ENCODE measurements around the gene FRMD3.

Gene FRMD3

GRCh38 chr9:83383034-83383433, 155.2 kb downstream of the FRMD3 start:
- Histone ChIP-seq H3K14ac (ENCODE audit: low read length) (no peak overlapping the region), H3K9me3 (replicated peaks in 1 of 2; ENCODE audit: control insufficient read depth in 2 of 2, insufficient read depth in 1 of 2, low read depth in 1 of 2, low read length in 2 of 2) (no peaks in the 10 kb centered on the region), H4K8ac (ENCODE audit: low read depth, low read length) (no peak overlapping the region), H3K9ac (ENCODE audit: low read depth, low read length, poor library complexity) (no peak overlapping the region), H3K4ac (ENCODE audit: low read length) (no peak overlapping the region), H2AK5ac (ENCODE audit: low read depth, low read length) (no peak overlapping the region), H3K79me1 (ENCODE audit: low read depth, low read length) (no peaks in the 10 kb centered on the region), H3K4me3 (ENCODE audit: low read length in 2 of 2) (no peak overlapping the region), H2BK5ac (ENCODE audit: low read length) (no peak overlapping the region), H2BK15ac (ENCODE audit: low read length) (no peak overlapping the region), H3K27ac (replicated peaks; ENCODE audit: low read length) (no peak overlapping the region), H3K4me1 (ENCODE audit: control insufficient read depth in 2 of 2, insufficient read depth in 1 of 2, low read depth in 1 of 2, low read length in 2 of 2) (no peaks in the 10 kb centered on the region), H3K36me3 (replicated peaks in 1 of 2; ENCODE audit: control insufficient read depth in 2 of 2, insufficient read depth in 2 of 2, low read length in 2 of 2) (no peaks in the 10 kb centered on the region), H2BK12ac (ENCODE audit: low read length) (no peak overlapping the region), H2AFZ (ENCODE audit: low read length) (no peak overlapping the region), H3K27me3 (ENCODE audit: control insufficient read depth in 3 of 3, insufficient read depth in 3 of 3, low read depth in 1 of 3, low read length in 3 of 3) (no peaks in the 10 kb centered on the region), H3K4me2 (ENCODE audit: insufficient read depth, low read length, poor library complexity, severe bottlenecking) (no peak overlapping the region), H4K91ac (ENCODE audit: low read depth, low read length, poor library complexity) (no peak overlapping the region), H3K18ac (ENCODE audit: low read length) (no peak overlapping the region), H2BK120ac (ENCODE audit: low read depth, low read length) (no peak overlapping the region), H3K23ac (ENCODE audit: low read depth, low read length, poor library complexity) (no peak overlapping the region)
- no peak for DNase-seq (ENCODE audit: low spot score)
- no CpG with 5 or more reads among the region's 2 CpGs for WGBS, 2 donors (ENCODE audit: extremely low coverage in 2 of 2, insufficient read length in 2 of 2, insufficient replicate concordance in 1 of 2)

GRCh38 chr9:83382421-83382820, 155.8 kb downstream of the FRMD3 start:
- H3K27me3 ChIP-seq (ENCODE audit: control insufficient read depth in 3 of 3, insufficient read depth in 3 of 3, low read depth in 1 of 3, low read length in 3 of 3): no peaks in the 10 kb centered on the region
- H3K4ac ChIP-seq (ENCODE audit: low read length): no peak overlapping the region
- no peaks in the 10 kb centered on the region for H3K36me3 ChIP-seq (replicated peaks in 1 of 2; ENCODE audit: control insufficient read depth in 2 of 2, insufficient read depth in 2 of 2, low read length in 2 of 2)
- no peak overlapping the region for H4K91ac ChIP-seq (ENCODE audit: low read depth, low read length, poor library complexity)
- H4K8ac ChIP-seq (ENCODE audit: low read depth, low read length): no peak overlapping the region
- no peak overlapping the region for H3K23ac ChIP-seq (ENCODE audit: low read depth, low read length, poor library complexity)
- H3K9me3 ChIP-seq (replicated peaks in 1 of 2; ENCODE audit: control insufficient read depth in 2 of 2, insufficient read depth in 1 of 2, low read depth in 1 of 2, low read length in 2 of 2): no peaks in the 10 kb centered on the region
- H3K4me3 ChIP-seq (ENCODE audit: low read length in 2 of 2): no peak overlapping the region
- H2BK12ac ChIP-seq (ENCODE audit: low read length): no peak overlapping the region
- no peak overlapping the region for H3K4me2 ChIP-seq (ENCODE audit: insufficient read depth, low read length, poor library complexity, severe bottlenecking)
- H3K27ac ChIP-seq (replicated peaks; ENCODE audit: low read length): no peak overlapping the region
- no peak overlapping the region for H3K14ac ChIP-seq (ENCODE audit: low read length)
- H3K18ac ChIP-seq (ENCODE audit: low read length): no peak overlapping the region
- no peak for DNase-seq (ENCODE audit: low spot score)
- H2BK120ac ChIP-seq (ENCODE audit: low read depth, low read length): no peak overlapping the region
- no peaks in the 10 kb centered on the region for H3K4me1 ChIP-seq (ENCODE audit: control insufficient read depth in 2 of 2, insufficient read depth in 1 of 2, low read depth in 1 of 2, low read length in 2 of 2)
- no peak overlapping the region for H2BK5ac ChIP-seq (ENCODE audit: low read length)
- no peak overlapping the region for H2AFZ ChIP-seq (ENCODE audit: low read length)
- no peak overlapping the region for H3K9ac ChIP-seq (ENCODE audit: low read depth, low read length, poor library complexity)
- H2BK15ac ChIP-seq (ENCODE audit: low read length): no peak overlapping the region
- H2AK5ac ChIP-seq (ENCODE audit: low read depth, low read length): no peak overlapping the region
- H3K79me1 ChIP-seq (ENCODE audit: low read depth, low read length): no peaks in the 10 kb centered on the region

GRCh38 chr9:83379045-83379444, 159.2 kb downstream of the FRMD3 start:
- H4K8ac ChIP-seq (ENCODE audit: low read depth, low read length): no peak overlapping the region
- H3K27me3 ChIP-seq (ENCODE audit: control insufficient read depth in 3 of 3, insufficient read depth in 3 of 3, low read depth in 1 of 3, low read length in 3 of 3): no peaks in the 10 kb centered on the region
- no peak overlapping the region for H2BK15ac ChIP-seq (ENCODE audit: low read length)
- DNase-seq (ENCODE audit: low spot score): no peak
- no peak overlapping the region for H3K18ac ChIP-seq (ENCODE audit: low read length)
- H3K9ac ChIP-seq (ENCODE audit: low read depth, low read length, poor library complexity): no peak overlapping the region
- no peaks in the 10 kb centered on the region for H3K79me1 ChIP-seq (ENCODE audit: low read depth, low read length)
- peaks cover 0 to under 1% of the 10 kb centered on the region in 2 donors for H3K4me1 ChIP-seq (ENCODE audit: control insufficient read depth in 2 of 2, insufficient read depth in 1 of 2, low read depth in 1 of 2, low read length in 2 of 2)
- H3K23ac ChIP-seq (ENCODE audit: low read depth, low read length, poor library complexity): no peak overlapping the region
- H2BK120ac ChIP-seq (ENCODE audit: low read depth, low read length): no peak overlapping the region
- no peaks in the 10 kb centered on the region for H3K36me3 ChIP-seq (replicated peaks in 1 of 2; ENCODE audit: control insufficient read depth in 2 of 2, insufficient read depth in 2 of 2, low read length in 2 of 2)
- H4K91ac ChIP-seq (ENCODE audit: low read depth, low read length, poor library complexity): no peak overlapping the region
- H2BK12ac ChIP-seq (ENCODE audit: low read length): no peak overlapping the region
- H3K4me2 ChIP-seq (ENCODE audit: insufficient read depth, low read length, poor library complexity, severe bottlenecking): no peak overlapping the region
- H2AK5ac ChIP-seq (ENCODE audit: low read depth, low read length): no peak overlapping the region
- H3K14ac ChIP-seq (ENCODE audit: low read length): no peak overlapping the region
- H3K9me3 ChIP-seq (replicated peaks in 1 of 2; ENCODE audit: control insufficient read depth in 2 of 2, insufficient read depth in 1 of 2, low read depth in 1 of 2, low read length in 2 of 2): no peaks in the 10 kb centered on the region
- no peak overlapping the region for H3K4ac ChIP-seq (ENCODE audit: low read length)
- no peak overlapping the region for H2AFZ ChIP-seq (ENCODE audit: low read length)
- no peak overlapping the region for H3K4me3 ChIP-seq (ENCODE audit: low read length in 2 of 2)
- no peak overlapping the region for H3K27ac ChIP-seq (replicated peaks; ENCODE audit: low read length)
- no peak overlapping the region for H2BK5ac ChIP-seq (ENCODE audit: low read length)

- no peaks in the 10 kb centered on the region for H3K36me3 ChIP-seq (replicated peaks in 1 of 2; ENCODE audit: control insufficient read depth in 2 of 2, insufficient read depth in 2 of 2, low read length in 2 of 2)
- no peak overlapping the region for H4K8ac ChIP-seq (ENCODE audit: low read depth, low read length)
- no peak overlapping the region for H3K18ac ChIP-seq (ENCODE audit: low read length)
- H3K4ac ChIP-seq (ENCODE audit: low read length): no peak overlapping the region
- H2BK15ac ChIP-seq (ENCODE audit: low read length): no peak overlapping the region
- no peak overlapping the region for H4K91ac ChIP-seq (ENCODE audit: low read depth, low read length, poor library complexity)
- no peaks in the 10 kb centered on the region for H3K27me3 ChIP-seq (ENCODE audit: control insufficient read depth in 3 of 3, insufficient read depth in 3 of 3, low read depth in 1 of 3, low read length in 3 of 3)
- H2BK120ac ChIP-seq (ENCODE audit: low read depth, low read length): no peak overlapping the region
- no peak overlapping the region for H3K4me3 ChIP-seq (ENCODE audit: low read length in 2 of 2)
- no peak overlapping the region for H3K4me2 ChIP-seq (ENCODE audit: insufficient read depth, low read length, poor library complexity, severe bottlenecking)
- H3K14ac ChIP-seq (ENCODE audit: low read length): no peak overlapping the region
- no peak overlapping the region for H2BK5ac ChIP-seq (ENCODE audit: low read length)
- H3K9me3 ChIP-seq (replicated peaks in 1 of 2; ENCODE audit: control insufficient read depth in 2 of 2, insufficient read depth in 1 of 2, low read depth in 1 of 2, low read length in 2 of 2): no peaks in the 10 kb centered on the region
- no CpG with 5 or more reads among the region's 5 CpGs for WGBS, 2 donors (ENCODE audit: extremely low coverage in 2 of 2, insufficient read length in 2 of 2, insufficient replicate concordance in 1 of 2)
- no peak overlapping the region for H2AFZ ChIP-seq (ENCODE audit: low read length)
- H3K9ac ChIP-seq (ENCODE audit: low read depth, low read length, poor library complexity): no peak overlapping the region
- DNase-seq (ENCODE audit: low spot score): no peak
- no peak overlapping the region for H3K23ac ChIP-seq (ENCODE audit: low read depth, low read length, poor library complexity)
- no peak overlapping the region for H3K27ac ChIP-seq (replicated peaks; ENCODE audit: low read length)
- H3K79me1 ChIP-seq (ENCODE audit: low read depth, low read length): no peaks in the 10 kb centered on the region
- H3K4me1 ChIP-seq (ENCODE audit: control insufficient read depth in 2 of 2, insufficient read depth in 1 of 2, low read depth in 1 of 2, low read length in 2 of 2): peaks cover 0 to 21% of the 10 kb centered on the region in 2 donors
- H2AK5ac ChIP-seq (ENCODE audit: low read depth, low read length): no peak overlapping the region
- no peak overlapping the region for H2BK12ac ChIP-seq (ENCODE audit: low read length)
These were observed 165.2 kb downstream of the FRMD3 start for GRCh38 chr9:83372957-83373356.

Data from neuronal stem cell (in vitro differentiated cells).